Mononuclear cell (primary cell): ENCODE results near the gene SYTL2. TPM values are rescaled to one million over a fixed set of nuclear protein-coding genes. Genes with fewer than 3 reads are reported as not detected.
"Not testable (repeated sequence)": the region's sequence is repeated elsewhere in the genome, so short reads cannot be mapped to it uniquely, and the experiment has no call there.

Experiments
- H3K27me3 ChIP-seq: 2 replicates; pipeline ENCODE4 v1.6.0; 2011; ENCODE audit warnings: low read length, control low read depth; ENCODE audit not compliant: insufficient read depth
- H3K4me1 ChIP-seq: 2 replicates; pipeline ENCODE4 v1.5.1; 2011; ENCODE audit warnings: mild to moderate bottlenecking, low read length, control low read depth; ENCODE audit not compliant: insufficient read depth
- H3K4me3 ChIP-seq: 2 replicates; pipeline ENCODE4 v1.5.1; 2011; ENCODE audit warnings: mild to moderate bottlenecking, low read length, moderate library complexity
- H3K9me3 ChIP-seq: 2 replicates; pipeline ENCODE4 v1.5.1; 2011; ENCODE audit warnings: low read depth, mild to moderate bottlenecking, control low read depth, low read length
- total RNA-seq: library from RNA; depleted of rRNA; stranded (reverse); fragments of >200 nt; gene quantifications from one replicate; pipeline ENCODE4 v1.2.3, GENCODE V29; 2012

SYTL2 gene
- total RNA-seq, 1 donor = 26.6 TPM

- H3K27me3 ChIP-seq = no peaks in the 10 kb centered on the region
- H3K4me3 ChIP-seq = no peak overlapping the region
- H3K9me3 ChIP-seq = no peaks in the 10 kb centered on the region
- no peaks in the 10 kb centered on the region for H3K4me1 ChIP-seq
Measured at GRCh38 chr11:85787168-85787567, 23.8 kb downstream of the SYTL2 start.

GRCh38 chr11:85784480-85785265, 26.3 kb downstream of the SYTL2 start:
- no peak overlapping the region for H3K4me3 ChIP-seq
- no peaks in the 10 kb centered on the region for H3K9me3 ChIP-seq
- no peaks in the 10 kb centered on the region for H3K27me3 ChIP-seq
- peaks cover 5% of the 10 kb centered on the region for H3K4me1 ChIP-seq

GRCh38 chr11:85783758-85784157, 27.2 kb downstream of the SYTL2 start:
- H3K4me3 ChIP-seq = no peak overlapping the region
- H3K9me3 ChIP-seq = no peaks in the 10 kb centered on the region
- no peaks in the 10 kb centered on the region for H3K27me3 ChIP-seq
- peaks cover 5% of the 10 kb centered on the region for H3K4me1 ChIP-seq

GRCh38 chr11:85780780-85781517, 30.0 kb downstream of the SYTL2 start:
- H3K9me3 ChIP-seq, H3K4me1 ChIP-seq, H3K4me3 ChIP-seq, H3K27me3 ChIP-seq: not testable (repeated sequence)

- Histone ChIP-seq H3K9me3 (no peaks in the 10 kb centered on the region), H3K4me1 (peaks cover 5% of the 10 kb centered on the region), H3K27me3 (no peaks in the 10 kb centered on the region), H3K4me3 (no peak overlapping the region)
Measured at GRCh38 chr11:85779956-85780640, 30.8 kb downstream of the SYTL2 start.

- H3K4me3 ChIP-seq, H3K27me3 ChIP-seq, H3K9me3 ChIP-seq, H3K4me1 ChIP-seq: not testable (repeated sequence)
Measured at GRCh38 chr11:85777603-85777972, 33.4 kb downstream of the SYTL2 start.

- Histone ChIP-seq H3K27me3 (no peaks in the 10 kb centered on the region), H3K4me1 (peaks cover 5% of the 10 kb centered on the region), H3K4me3 (no peak overlapping the region), H3K9me3 (no peaks in the 10 kb centered on the region)
Measured at GRCh38 chr11:85776951-85777602, 33.9 kb downstream of the SYTL2 start.

- Histone ChIP-seq H3K4me3 (no peak overlapping the region), H3K27me3 (no peaks in the 10 kb centered on the region), H3K4me1 (no peaks in the 10 kb centered on the region), H3K9me3 (no peaks in the 10 kb centered on the region)
Measured at GRCh38 chr11:85774256-85775101, 36.5 kb downstream of the SYTL2 start.

- H3K9me3 ChIP-seq = no peaks in the 10 kb centered on the region
- H3K4me3 ChIP-seq = no peak overlapping the region
- no peaks in the 10 kb centered on the region for H3K27me3 ChIP-seq
- H3K4me1 ChIP-seq = no peaks in the 10 kb centered on the region
Measured at GRCh38 chr11:85772695-85773094, 38.2 kb downstream of the SYTL2 start.

- Histone ChIP-seq H3K27me3 (no peaks in the 10 kb centered on the region), H3K9me3 (no peaks in the 10 kb centered on the region), H3K4me1 (no peaks in the 10 kb centered on the region), H3K4me3 (no peak overlapping the region)
Measured at GRCh38 chr11:85771568-85771967, 39.4 kb downstream of the SYTL2 start.

- Histone ChIP-seq H3K4me1 (no peaks in the 10 kb centered on the region), H3K27me3 (no peaks in the 10 kb centered on the region), H3K4me3 (no peak overlapping the region), H3K9me3 (no peaks in the 10 kb centered on the region)
Measured at GRCh38 chr11:85769771-85770170, 41.2 kb downstream of the SYTL2 start.

GRCh38 chr11:85768473-85769146, 42.3 kb downstream of the SYTL2 start:
- H3K27me3 ChIP-seq = no peaks in the 10 kb centered on the region

GRCh38 chr11:85767246-85767945, 43.5 kb downstream of the SYTL2 start:
- no peaks in the 10 kb centered on the region for H3K9me3 ChIP-seq
- H3K27me3 ChIP-seq = no peaks in the 10 kb centered on the region
- H3K4me1 ChIP-seq = no peaks in the 10 kb centered on the region

More at GRCh38 chr11:85768473-85769146, 42.3 kb downstream of the SYTL2 start:
- Histone ChIP-seq H3K4me3 (no peak overlapping the region), H3K9me3 (no peaks in the 10 kb centered on the region), H3K4me1 (no peaks in the 10 kb centered on the region)

More at GRCh38 chr11:85767246-85767945, 43.5 kb downstream of the SYTL2 start:
- H3K4me3 ChIP-seq = no peak overlapping the region
